Thyroid gland (tissue), 4 donors: ENCODE measurements around the gene HAND1. TPM values are rescaled to one million over a fixed set of nuclear protein-coding genes. Genes with fewer than 3 reads are reported as not detected.

ENCODE experiments used
- DNase-seq, 2 donors: peaks; one replicate each; pipeline ENCODE4 v3.0.0-alpha.2; 2019
- H3K27ac ChIP-seq, 3 donors: fragments of 200-600 bp; sonication (generic); 1 replicate in 2 of 3; 2 replicates in 1 of 3; pipeline ENCODE4 v1.5.1; 2016 to 2019; ENCODE audit warnings: mild to moderate bottlenecking in 1 of 3, moderate library complexity in 1 of 3
- H3K27me3 ChIP-seq: fragments of 200-600 bp; sonication (generic); one replicate; pipeline ENCODE4 v1.5.1; 2019
- H3K36me3 ChIP-seq, 2 donors: fragments of 200-600 bp; sonication (generic); one replicate each; pipeline ENCODE4 v1.5.1; 2016 to 2019
- H3K4me1 ChIP-seq, 2 donors: fragments of 200-600 bp; sonication (generic); one replicate each; pipeline ENCODE4 v1.5.1; 2017 to 2019
- H3K4me3 ChIP-seq, 3 donors: fragments of 200-600 bp; sonication (generic); replicated peaks in 1 of 3; 1 replicate in 2 of 3; 2 replicates in 1 of 3; pipeline ENCODE4 v1.5.1; 2016; ENCODE audit warnings: mild to moderate bottlenecking in 1 of 3
- H3K9me3 ChIP-seq: fragments of 200-600 bp; sonication (generic); one replicate; pipeline ENCODE4 v1.5.1; 2017
- POLR2A ChIP-seq, 2 donors: fragments of 450-650 bp; IDR thresholded peaks; one replicate each; pipeline ENCODE4 v1.6.1; 2017; ENCODE audit warnings: antibody characterized with exemption in 2 of 2, mild to moderate bottlenecking in 2 of 2, moderate library complexity in 1 of 2
- WGBS, 2 donors: methylation state at CpG; one replicate each; pipeline ENCODE4 v1.1.5; 2017; 5-methylcytosine and 5-hydroxymethylcytosine counted together
- intact Hi-C: fragments of 100-400 bp; cut with DNase I; formaldehyde crosslinking; loops from one replicate; pipeline ENCODE4 v1.15.1; 2023
- total RNA-seq, 4 donors: library from RNA; depleted of rRNA; stranded (reverse); fragments of >200 nt; gene quantifications; one replicate each; pipeline ENCODE4 v1.2.3, GENCODE V29; 2016
- TF ChIP-seq, protein P1 (sequence below), 6 experiments: fragments of 200-600 bp in 3 of 6; fragments of 450-650 bp in 3 of 6; sonication (generic) in 3 of 6; IDR thresholded peaks; one replicate each; pipeline ENCODE4 v1.5.1; 2016 to 2019; ENCODE audit warnings: antibody characterized with exemption in 6 of 6, mild to moderate bottlenecking in 2 of 6, inconsistent platforms in 1 of 6, moderate library complexity in 1 of 6

HAND1 gene
- total RNA-seq, 4 donors from 2014 or later = not detected

DNA sequence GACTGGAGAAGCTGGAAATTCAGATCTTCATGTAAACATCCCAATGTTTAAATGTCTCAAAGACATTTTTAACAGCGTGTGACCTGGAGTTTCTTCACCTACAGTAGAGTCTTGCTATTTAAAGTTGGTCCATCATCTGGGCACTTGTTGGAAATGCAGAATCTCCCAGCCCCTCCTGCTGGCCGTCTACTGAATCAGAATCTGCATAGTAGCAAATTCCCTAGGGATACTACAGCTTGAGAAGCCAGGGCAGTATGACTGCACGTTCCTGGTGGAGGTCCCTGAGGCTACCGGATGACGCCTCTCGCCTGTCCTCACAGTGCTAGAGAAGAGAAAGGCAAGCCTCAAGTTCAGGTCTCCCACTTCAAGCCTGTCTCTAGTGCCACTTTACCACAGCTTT lies 16.5 kb downstream of the HAND1 start:
- Histone ChIP-seq H3K27me3 (no peaks in the 10 kb centered on the region), H3K36me3 (peaks cover 8 to 9% of the 10 kb centered on the region in 2 donors), H3K9me3 (no peaks in the 10 kb centered on the region), H3K4me1 (no peaks in the 10 kb centered on the region), H3K4me3 (no peak overlapping the region), H3K27ac (no peak overlapping the region)
- intact Hi-C loops = no loop called here
- 66 to 67% methylated on average over 6 of the region's 6 CpGs for WGBS, 2 donors
- TF ChIP-seq POLR2A (IDR thresholded peaks at IDR 0.05) = no peak
- TF ChIP-seq, protein P1, sequence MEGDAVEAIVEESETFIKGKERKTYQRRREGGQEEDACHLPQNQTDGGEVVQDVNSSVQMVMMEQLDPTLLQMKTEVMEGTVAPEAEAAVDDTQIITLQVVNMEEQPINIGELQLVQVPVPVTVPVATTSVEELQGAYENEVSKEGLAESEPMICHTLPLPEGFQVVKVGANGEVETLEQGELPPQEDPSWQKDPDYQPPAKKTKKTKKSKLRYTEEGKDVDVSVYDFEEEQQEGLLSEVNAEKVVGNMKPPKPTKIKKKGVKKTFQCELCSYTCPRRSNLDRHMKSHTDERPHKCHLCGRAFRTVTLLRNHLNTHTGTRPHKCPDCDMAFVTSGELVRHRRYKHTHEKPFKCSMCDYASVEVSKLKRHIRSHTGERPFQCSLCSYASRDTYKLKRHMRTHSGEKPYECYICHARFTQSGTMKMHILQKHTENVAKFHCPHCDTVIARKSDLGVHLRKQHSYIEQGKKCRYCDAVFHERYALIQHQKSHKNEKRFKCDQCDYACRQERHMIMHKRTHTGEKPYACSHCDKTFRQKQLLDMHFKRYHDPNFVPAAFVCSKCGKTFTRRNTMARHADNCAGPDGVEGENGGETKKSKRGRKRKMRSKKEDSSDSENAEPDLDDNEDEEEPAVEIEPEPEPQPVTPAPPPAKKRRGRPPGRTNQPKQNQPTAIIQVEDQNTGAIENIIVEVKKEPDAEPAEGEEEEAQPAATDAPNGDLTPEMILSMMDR (IDR thresholded peaks at IDR 0.05) = no peak
- no peak for DNase-seq

DNA sequence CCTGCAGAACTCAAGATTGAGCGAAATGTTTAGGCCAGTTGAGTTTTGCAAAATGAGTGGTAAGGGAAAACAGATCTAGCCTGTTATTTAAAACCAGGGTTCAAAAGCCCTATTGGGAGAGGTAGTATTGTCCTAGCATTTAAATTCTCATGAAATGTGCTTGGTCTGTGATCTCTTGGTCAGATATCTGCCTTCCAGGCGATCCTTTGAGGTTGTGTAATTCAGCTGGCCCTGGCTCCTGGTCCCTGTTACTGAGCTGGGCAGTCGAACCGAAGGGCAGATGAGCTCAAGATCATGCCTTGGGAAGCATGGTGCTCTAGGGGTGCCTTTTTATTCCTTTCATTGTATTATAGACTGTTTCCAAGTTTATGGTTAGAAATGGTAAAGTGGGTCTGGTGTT lies 17.9 kb downstream of the HAND1 start:
- H3K36me3 ChIP-seq = peaks cover 17 to 22% of the 10 kb centered on the region in 2 donors
- H3K9me3 ChIP-seq = no peaks in the 10 kb centered on the region
- H3K27me3 ChIP-seq = no peaks in the 10 kb centered on the region
- no peak overlapping the region for H3K27ac ChIP-seq
- no peaks in the 10 kb centered on the region for H3K4me1 ChIP-seq
- TF ChIP-seq, protein P1 (IDR thresholded peaks at IDR 0.05) = no peak
- TF ChIP-seq POLR2A (IDR thresholded peaks at IDR 0.05) = no peak
- no peak for DNase-seq
- intact Hi-C loops = no loop called here
- no peak overlapping the region for H3K4me3 ChIP-seq
- 96% methylated on average over 4 of the region's 4 CpGs for WGBS, 2 donors

DNA sequence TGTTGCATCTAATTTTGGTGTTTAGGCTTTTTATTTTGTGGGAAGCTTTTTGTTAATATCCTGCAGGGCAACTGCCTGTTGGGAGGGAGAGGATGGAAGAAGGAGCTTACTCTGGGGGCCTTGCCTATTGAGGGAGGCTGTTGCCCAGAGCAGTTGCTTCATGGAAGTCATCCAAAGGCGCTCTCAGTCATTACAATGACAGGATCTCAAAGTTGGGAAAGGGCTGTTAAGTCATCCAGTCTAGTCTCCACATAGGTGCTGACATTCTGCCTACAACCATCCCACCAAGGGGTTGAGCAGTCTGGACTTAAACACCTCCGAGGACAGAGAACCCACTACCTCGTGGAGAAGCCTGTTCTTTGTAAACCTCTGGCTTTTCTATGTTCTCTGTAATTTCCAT lies 19.0 kb downstream of the HAND1 start:
- Histone ChIP-seq H3K4me3 (no peak overlapping the region), H3K9me3 (no peaks in the 10 kb centered on the region), H3K4me1 (no peaks in the 10 kb centered on the region), H3K27me3 (no peaks in the 10 kb centered on the region), H3K27ac (no peak overlapping the region), H3K36me3 (peaks cover 28 to 32% of the 10 kb centered on the region in 2 donors)
- intact Hi-C loops = no loop called here
- 71 to 77% methylated on average over 3 of the region's 3 CpGs for WGBS, 2 donors
- no peak for DNase-seq
- TF ChIP-seq POLR2A (IDR thresholded peaks at IDR 0.05) = no peak
- TF ChIP-seq, protein P1 (IDR thresholded peaks at IDR 0.05) = no peak

DNA sequence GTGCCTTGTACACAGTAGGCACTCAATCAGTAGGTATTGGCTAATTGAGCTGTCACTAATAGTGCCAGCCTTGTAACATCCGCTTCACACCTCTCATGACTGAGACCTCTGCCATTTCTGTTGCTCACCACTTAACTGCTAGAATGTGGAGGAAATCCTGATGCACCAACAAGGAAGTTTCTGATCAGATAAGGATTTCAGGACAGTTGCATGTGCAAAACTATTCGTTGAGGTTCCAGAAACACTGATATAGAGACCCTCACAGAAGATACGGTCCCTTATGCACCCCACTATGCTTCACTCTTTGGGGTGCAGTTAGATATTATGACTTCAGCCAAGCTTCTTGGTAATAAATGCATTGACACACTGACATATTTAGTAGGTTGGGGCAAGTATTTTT lies 21.5 kb downstream of the HAND1 start:
- Histone ChIP-seq H3K36me3 (peaks cover 42 to 55% of the 10 kb centered on the region in 2 donors), H3K27ac (no peak overlapping the region), H3K9me3 (no peaks in the 10 kb centered on the region), H3K27me3 (no peaks in the 10 kb centered on the region), H3K4me3 (no peak overlapping the region), H3K4me1 (no peaks in the 10 kb centered on the region)
- TF ChIP-seq, protein P1 (IDR thresholded peaks at IDR 0.05) = no peak
- no peak for TF ChIP-seq POLR2A (IDR thresholded peaks at IDR 0.05)
- no peak for DNase-seq
- WGBS, 2 donors = 84% methylated on average over 3 of the region's 3 CpGs
- intact Hi-C loops = no loop called here

DNA sequence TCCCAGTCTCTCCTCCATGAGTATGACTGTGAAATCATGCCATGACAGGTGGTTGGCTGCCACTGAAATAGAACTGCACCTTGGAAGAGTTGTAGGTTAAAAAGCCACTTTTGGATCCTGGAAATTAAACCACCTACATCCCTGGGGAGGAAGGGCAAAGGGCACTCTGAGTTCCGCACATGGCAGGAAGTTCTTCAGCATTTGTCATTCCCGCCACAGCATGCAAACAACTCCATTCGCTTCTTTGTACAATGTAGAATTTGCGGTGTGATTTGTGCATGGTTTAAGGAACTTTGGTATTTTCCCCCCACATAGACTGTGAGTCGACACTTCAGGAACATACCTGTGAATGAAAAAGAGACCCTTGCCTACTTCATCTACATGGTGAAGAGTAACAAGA lies 22.4 kb downstream of the HAND1 start:
- TF ChIP-seq POLR2A (IDR thresholded peaks at IDR 0.05) = no peak
- TF ChIP-seq, protein P1 (IDR thresholded peaks at IDR 0.05) = no peak
- no peaks in the 10 kb centered on the region for H3K4me1 ChIP-seq
- DNase-seq = no peak
- intact Hi-C loops = no loop called here
- H3K36me3 ChIP-seq = peaks cover 47 to 60% of the 10 kb centered on the region in 2 donors
- H3K27ac ChIP-seq = no peak overlapping the region
- H3K27me3 ChIP-seq = no peaks in the 10 kb centered on the region
- no peak overlapping the region for H3K4me3 ChIP-seq
- H3K9me3 ChIP-seq = no peaks in the 10 kb centered on the region
- WGBS, 2 donors = 89 to 92% methylated on average over 5 of the region's 5 CpGs
